PC-3 (cell line): ENCODE data around the gene ZNF320. TPM values are rescaled to one million over a fixed set of nuclear protein-coding genes. Genes with fewer than 3 reads are reported as not detected.
"Not testable (repeated sequence)": the region's sequence is repeated elsewhere in the genome, so short reads cannot be mapped to it uniquely, and the experiment has no call there.

Source experiments
- ATAC-seq: fragments of 200-7000 bp; cut with Tn5 transposase; 2 replicates; pipeline ENCODE4 v1.9.1; 2020; ENCODE audit warnings: mild to moderate bottlenecking, moderate library complexity
- BruUV-seq: library from RNA; stranded (reverse); fragments of 400-500 nt; replicated peaks from 2 replicates; lab custom pipeline; 2021; lab: Mats Ljungman, UMichigan
- CTCF ChIA-PET: fragments of 300-600 bp; sonication (Branson Sonifier 250); formaldehyde crosslinking; loops from one replicate; lab custom pipeline; 2022; ENCODE audit warnings: antibody characterized with exemption; lab: Charles Lee
- POLR2A ChIA-PET: fragments of 300-600 bp; sonication (Branson Sonifier 250); formaldehyde crosslinking; loops from one replicate; lab custom pipeline; 2022; ENCODE audit warnings: antibody characterized with exemption; ENCODE audit not compliant: unreplicated experiment; lab: Charles Lee
- DNase-seq: peaks from one replicate; pipeline ENCODE4 v3.0.0-alpha.2; 2015
- H2AFZ ChIP-seq: fragments of 300-600 bp; sonication (generic); 2 replicates; pipeline ENCODE4 v1.6.0; 2016; ENCODE audit warnings: antibody characterized with exemption, low read length
- H3F3A ChIP-seq: fragments of 300-600 bp; sonication (generic); one replicate; pipeline ENCODE4 v1.6.0; 2017; ENCODE audit warnings: antibody characterized with exemption, low read length, control low read depth, mild to moderate bottlenecking; ENCODE audit not compliant: unreplicated experiment
- H3K27ac ChIP-seq: fragments of 300-600 bp; sonication (generic); 2 replicates; pipeline ENCODE4 v1.5.1; 2016; ENCODE audit warnings: mild to moderate bottlenecking, low read length
- H3K27me3 ChIP-seq: fragments of 300-600 bp; sonication (generic); 2 replicates; pipeline ENCODE4 v1.6.1; 2016; ENCODE audit warnings: low read length, mixed read lengths
- H3K36me3 ChIP-seq: fragments of 300-600 bp; sonication (generic); 2 replicates; pipeline ENCODE4 v1.6.1; 2016; ENCODE audit warnings: low read depth, mixed run types, low read length, mixed read lengths
- H3K4me1 ChIP-seq: fragments of 300-600 bp; sonication (generic); 2 replicates; pipeline ENCODE4 v1.5.1; 2016; ENCODE audit warnings: low read length; ENCODE audit not compliant: insufficient read depth
- H3K4me2 ChIP-seq: fragments of 300-600 bp; sonication (generic); 2 replicates; pipeline ENCODE4 v1.6.0; 2016; ENCODE audit warnings: low read length
- H3K4me3 ChIP-seq: fragments of 300-600 bp; sonication (generic); 2 replicates; pipeline ENCODE4 v1.5.1; 2016; ENCODE audit warnings: mild to moderate bottlenecking, low read length, mixed read lengths
- H3K79me2 ChIP-seq: fragments of 300-600 bp; sonication (generic); 2 replicates; pipeline ENCODE4 v1.6.1; 2017; ENCODE audit warnings: low read length, mixed read lengths
- H3K9ac ChIP-seq: fragments of 300-600 bp; sonication (generic); 2 replicates; pipeline ENCODE4 v1.6.0; 2016; ENCODE audit warnings: mild to moderate bottlenecking, low read length
- H3K9me2 ChIP-seq: fragments of 300-600 bp; sonication (generic); replicated peaks from 2 replicates; pipeline ENCODE4 v1.6.1; 2016; ENCODE audit warnings: mixed run types, low read length, mixed read lengths
- H3K9me3 ChIP-seq: fragments of 300-600 bp; sonication (generic); 2 replicates; pipeline ENCODE4 v1.6.1; 2016; ENCODE audit warnings: low read length, mixed read lengths
- H4K20me1 ChIP-seq: fragments of 300-600 bp; sonication (generic); 2 replicates; pipeline ENCODE4 v1.6.1; 2016; ENCODE audit warnings: low read length, mixed read lengths
- EZH2 ChIP-seq: fragments of 300-600 bp; sonication (generic); IDR thresholded peaks from one replicate; pipeline ENCODE4 v1.6.1; 2017; ENCODE audit warnings: antibody characterized with exemption, mild to moderate bottlenecking, low read length; ENCODE audit not compliant: unreplicated experiment
- EZH2phosphoT487 ChIP-seq: fragments of 300-600 bp; sonication (generic); IDR thresholded peaks from 2 replicates; pipeline ENCODE4 v1.6.1; 2018; ENCODE audit warnings: mild to moderate bottlenecking, antibody characterized with exemption, low read length, borderline replicate concordance
- intact Hi-C: fragments of 100-400 bp; cut with micrococcal nuclease; formaldehyde crosslinking; loops from 2 replicates; pipeline ENCODE4 v1.9.0; 2023
- total RNA-seq: library from RNA; depleted of rRNA; stranded (reverse); fragments of >200 nt; gene quantifications from 2 replicates; pipeline ENCODE4 v1.2.3, GENCODE V29; 2014
- TF ChIP-seq, protein P1 (sequence below): fragments of 300-600 bp; sonication (generic); conservative IDR thresholded peaks from 2 replicates; pipeline ENCODE4 v1.5.1; 2017; ENCODE audit warnings: antibody characterized with exemption, low read depth, mild to moderate bottlenecking, low read length

ZNF320 gene
- total RNA-seq, 1 experiment from 2014 or later: 10.6 TPM

DNA sequence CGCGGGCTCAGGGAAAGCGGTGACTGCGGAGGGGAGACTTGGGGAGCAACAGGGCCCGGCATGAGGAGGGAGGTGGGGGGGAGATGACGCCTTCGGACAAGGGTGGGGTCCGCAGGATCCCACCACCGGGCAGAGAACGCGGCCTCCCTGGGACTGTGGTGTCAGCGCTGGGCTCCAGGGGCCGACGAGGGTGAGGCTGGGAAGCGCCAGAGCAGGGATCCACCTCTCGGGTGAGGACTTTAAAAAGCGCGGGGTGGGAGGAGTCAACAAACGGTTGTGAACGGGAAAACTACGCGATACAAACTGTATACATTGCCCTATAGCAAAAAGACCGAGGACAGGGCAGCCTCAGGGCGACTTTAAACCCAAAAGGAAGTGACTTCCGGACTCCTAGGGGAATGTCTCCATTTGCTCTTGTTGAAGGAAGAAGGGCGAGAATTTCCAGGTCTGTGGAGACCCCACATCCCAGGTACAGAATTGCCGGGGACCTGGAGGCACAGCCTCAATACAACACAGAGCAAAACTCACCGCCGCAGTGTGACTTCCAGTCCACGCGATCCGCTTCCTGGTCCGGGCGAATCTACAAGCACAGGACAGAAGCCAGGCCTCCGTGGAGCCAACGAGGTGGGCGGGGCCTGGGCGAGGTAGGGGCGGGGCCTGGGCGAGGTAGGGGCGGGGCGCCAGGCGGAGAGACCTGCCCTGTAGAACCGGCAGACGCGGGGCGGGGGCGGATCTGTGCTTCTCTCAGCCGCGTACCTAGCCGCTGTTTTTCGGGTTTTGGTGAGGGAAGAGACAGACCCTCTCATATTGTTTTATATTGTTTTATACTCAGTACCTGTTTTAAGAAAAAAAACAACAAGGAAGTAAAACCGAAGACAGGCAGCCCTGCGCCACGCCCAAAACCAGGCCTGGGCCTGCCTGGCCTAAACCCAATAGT lies 25.7 kb upstream of the ZNF320 start, which contains the start of gene ZNF888:
ZNF888 (minus strand) TSS at position 588 of the 937 bp plus-strand sequence. CDS start 5,555 bp downstream, outside the sequence.
- Histone ChIP-seq H3K27me3 (no peaks in the 10 kb centered on the region), H3K9me2 (no peaks in the 10 kb centered on the region), H3K79me2 (peaks cover 12% of the 10 kb centered on the region), H3K4me1 (peaks cover 14% of the 10 kb centered on the region), H4K20me1 (no peaks in the 10 kb centered on the region), H3K27ac (peak within 1 kb of the TSS; percentile 70), H2AFZ (peak within 1 kb of the TSS; percentile 77), H3K4me3 (peak within 1 kb of the TSS; percentile 74), H3K9ac (peak within 1 kb of the TSS; percentile 70), H3K36me3 (peaks cover 10% of the 10 kb centered on the region; the same call in 1 of the 2 replicates), H3F3A (no peaks in the 10 kb centered on the region), H3K4me2 (peak within 1 kb of the TSS; percentile 84), H3K9me3 (no peaks in the 10 kb centered on the region)
- ATAC-seq (peak; percentile 96), DNase-seq (peak; percentile 83)
- intact Hi-C loops: loop anchor here (2.0 to 5.0 kb wide), 3 partner anchors 20 to 186 kb away; partner anchors contain the start of genes ZNF320 and ZNF611
- BruUV-seq: TSS peak; percentile 85
- ChIA-PET CTCF (no interaction called here), POLR2A (no interaction called here)
- TF ChIP-seq, protein P1, sequence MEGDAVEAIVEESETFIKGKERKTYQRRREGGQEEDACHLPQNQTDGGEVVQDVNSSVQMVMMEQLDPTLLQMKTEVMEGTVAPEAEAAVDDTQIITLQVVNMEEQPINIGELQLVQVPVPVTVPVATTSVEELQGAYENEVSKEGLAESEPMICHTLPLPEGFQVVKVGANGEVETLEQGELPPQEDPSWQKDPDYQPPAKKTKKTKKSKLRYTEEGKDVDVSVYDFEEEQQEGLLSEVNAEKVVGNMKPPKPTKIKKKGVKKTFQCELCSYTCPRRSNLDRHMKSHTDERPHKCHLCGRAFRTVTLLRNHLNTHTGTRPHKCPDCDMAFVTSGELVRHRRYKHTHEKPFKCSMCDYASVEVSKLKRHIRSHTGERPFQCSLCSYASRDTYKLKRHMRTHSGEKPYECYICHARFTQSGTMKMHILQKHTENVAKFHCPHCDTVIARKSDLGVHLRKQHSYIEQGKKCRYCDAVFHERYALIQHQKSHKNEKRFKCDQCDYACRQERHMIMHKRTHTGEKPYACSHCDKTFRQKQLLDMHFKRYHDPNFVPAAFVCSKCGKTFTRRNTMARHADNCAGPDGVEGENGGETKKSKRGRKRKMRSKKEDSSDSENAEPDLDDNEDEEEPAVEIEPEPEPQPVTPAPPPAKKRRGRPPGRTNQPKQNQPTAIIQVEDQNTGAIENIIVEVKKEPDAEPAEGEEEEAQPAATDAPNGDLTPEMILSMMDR: no peak
- TF ChIP-seq EZH2phosphoT487 (no peak), EZH2 (no peak)

DNA sequence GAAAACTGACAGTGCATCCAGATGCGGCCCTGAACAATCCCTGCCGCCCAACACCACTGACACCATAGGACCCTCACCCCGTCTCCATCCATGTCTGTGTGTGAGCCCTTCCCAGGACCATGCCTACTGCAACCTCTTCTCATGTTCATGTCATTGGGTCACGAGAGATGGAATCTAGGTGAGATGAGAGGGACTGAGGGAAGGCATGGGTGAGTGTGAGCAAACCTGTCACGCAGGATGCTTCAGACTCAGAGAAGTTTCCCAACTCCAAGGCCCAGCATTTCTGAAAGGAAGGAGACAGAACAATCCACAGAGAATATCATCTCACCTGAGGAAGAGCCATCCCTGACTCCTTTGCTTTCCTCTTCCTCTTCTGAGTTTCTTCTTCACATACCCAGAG lies 20.1 kb upstream of the ZNF320 start:
- H2AFZ ChIP-seq: no peak overlapping the region
- H3K27ac ChIP-seq: no peak overlapping the region
- no peak overlapping the region for H3K9ac ChIP-seq
- POLR2A ChIA-PET: no interaction called here
- DNase-seq: no peak
- H3K9me3 ChIP-seq: no peaks in the 10 kb centered on the region
- H4K20me1 ChIP-seq: no peaks in the 10 kb centered on the region
- TSS peak; percentile 1 for BruUV-seq
- peaks cover 27% of the 10 kb centered on the region for H3K36me3 ChIP-seq
- intact Hi-C loops: no loop called here
- TF ChIP-seq EZH2phosphoT487 (no peak), EZH2 (no peak)
- TF ChIP-seq, protein P1: no peak
- H3K4me2 ChIP-seq: no peak overlapping the region
- no peak overlapping the region for H3K4me3 ChIP-seq
- H3K79me2 ChIP-seq: peaks cover 12% of the 10 kb centered on the region
- no peaks in the 10 kb centered on the region for H3K9me2 ChIP-seq
- no peaks in the 10 kb centered on the region for H3F3A ChIP-seq
- H3K4me1 ChIP-seq: no peaks in the 10 kb centered on the region
- ATAC-seq: no peak
- H3K27me3 ChIP-seq: no peaks in the 10 kb centered on the region
- CTCF ChIA-PET: no interaction called here

DNA sequence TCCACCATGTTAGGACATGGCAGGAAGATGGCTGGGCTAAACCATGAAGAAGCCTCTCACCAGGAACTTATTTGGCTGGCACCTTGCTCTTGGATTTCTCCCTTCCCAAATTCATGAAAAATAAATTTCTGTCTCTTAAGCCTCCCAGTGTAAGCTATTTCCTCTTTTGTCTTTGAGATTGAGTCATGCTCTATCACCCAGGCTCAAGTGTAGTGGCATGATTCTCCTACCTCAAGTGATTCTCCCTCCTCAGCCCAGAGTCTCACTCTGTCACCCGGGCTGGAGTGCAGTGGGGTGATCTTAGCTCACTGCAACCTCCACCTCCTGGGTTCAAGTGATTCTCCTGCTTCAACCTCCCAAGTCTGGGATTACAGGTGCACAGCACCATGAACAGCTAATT lies 13.2 kb upstream of the ZNF320 start:
- no peaks in the 10 kb centered on the region for H3K9me2 ChIP-seq
- no peak overlapping the region for H2AFZ ChIP-seq
- ChIA-PET CTCF (no interaction called here), POLR2A (no interaction called here)
- no peaks in the 10 kb centered on the region for H3K27me3 ChIP-seq
- no TSS peak for BruUV-seq
- H3K4me3 ChIP-seq: no peak overlapping the region
- intact Hi-C loops: no loop called here
- no peaks in the 10 kb centered on the region for H3K79me2 ChIP-seq
- no peak overlapping the region for H3K27ac ChIP-seq
- no peak for ATAC-seq
- H3F3A ChIP-seq: no peaks in the 10 kb centered on the region
- TF ChIP-seq, protein P1: no peak
- TF ChIP-seq EZH2 (no peak), EZH2phosphoT487 (no peak)
- no peak overlapping the region for H3K4me2 ChIP-seq
- no peaks in the 10 kb centered on the region for H3K9me3 ChIP-seq
- H3K9ac ChIP-seq: no peak overlapping the region
- peaks cover 60% of the 10 kb centered on the region for H3K36me3 ChIP-seq
- H3K4me1 ChIP-seq: no peaks in the 10 kb centered on the region
- no peak for DNase-seq
- no peaks in the 10 kb centered on the region for H4K20me1 ChIP-seq

DNA sequence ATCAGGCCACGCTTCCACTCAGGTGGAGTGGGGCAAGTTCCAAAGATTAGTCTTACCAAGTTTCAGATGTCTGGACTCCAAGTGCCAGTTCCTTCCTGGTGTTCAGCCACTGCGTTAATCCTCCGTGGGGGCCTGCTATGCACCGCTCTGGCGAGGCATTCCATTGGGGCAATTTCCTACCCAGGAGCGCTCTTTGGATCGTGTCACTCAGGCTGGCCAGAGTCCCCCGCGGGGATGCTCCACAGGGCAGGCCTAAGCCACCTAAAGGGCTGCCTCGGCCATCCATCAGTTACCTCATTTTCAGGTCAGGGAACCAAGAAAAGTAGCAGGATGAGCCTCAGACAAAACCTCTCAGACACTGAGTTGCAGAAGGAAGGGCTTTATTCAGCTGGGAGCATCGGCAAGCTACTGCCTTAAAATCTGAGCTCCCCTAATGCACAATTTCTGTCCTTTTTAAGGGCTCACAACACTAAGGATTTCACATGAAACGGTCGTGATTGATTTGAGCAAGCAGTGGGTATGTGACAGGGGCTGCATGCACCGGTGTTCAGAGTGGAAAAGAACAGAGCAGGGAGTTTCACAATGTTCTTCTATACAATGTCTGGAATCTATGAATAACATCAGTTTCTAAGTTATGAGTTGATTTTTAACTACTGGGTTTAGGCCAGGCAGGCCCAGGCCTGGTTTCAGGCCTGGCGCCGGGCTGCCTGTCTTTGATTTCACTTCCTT lies 6.8 kb upstream of the ZNF320 start:
- POLR2A ChIA-PET, intact Hi-C loops: not testable (repeated sequence)

More for the DNA sequence above, 6.8 kb upstream of the ZNF320 start:
- ATAC-seq, H3K27ac ChIP-seq, H3K9me2 ChIP-seq, H3K4me3 ChIP-seq, H3K79me2 ChIP-seq, H3K4me2 ChIP-seq, H3K4me1 ChIP-seq, H3K9ac ChIP-seq, H3K27me3 ChIP-seq, H2AFZ ChIP-seq, H4K20me1 ChIP-seq, DNase-seq, H3F3A ChIP-seq, H3K9me3 ChIP-seq, CTCF ChIA-PET, BruUV-seq: not testable (repeated sequence)
- H3K36me3 ChIP-seq: peaks cover 27% of the 10 kb centered on the region
